Progenitor cell of endocrine pancreas (in vitro differentiated cells): Measurements from ENCODE around the gene EDNRB. TPM values are rescaled to one million over a fixed set of nuclear protein-coding genes. Genes with fewer than 3 reads are reported as not detected.

Experiments
- DNase-seq: peaks from one replicate; pipeline ENCODE4 v3.0.0; 2021; ENCODE audit warnings: low spot score; ENCODE audit not compliant: unreplicated experiment
- H3K27ac Mint-ChIP-seq: 2 replicates; pipeline ENCODE4 v1.8.0; 2021; ENCODE audit warnings: mild to moderate bottlenecking, moderate library complexity, mixed read lengths
- H3K27me3 Mint-ChIP-seq: 2 replicates; pipeline ENCODE4 v1.8.0; 2021; ENCODE audit warnings: mixed read lengths
- H3K36me3 Mint-ChIP-seq: 2 replicates; pipeline ENCODE4 v1.8.0; 2022; ENCODE audit warnings: mixed read lengths; ENCODE audit not compliant: insufficient read depth
- H3K4me1 Mint-ChIP-seq: 2 replicates; pipeline ENCODE4 v1.8.0; 2021; ENCODE audit warnings: low read depth, mixed read lengths
- H3K4me3 Mint-ChIP-seq: 2 replicates; pipeline ENCODE4 v1.8.0; 2021; ENCODE audit warnings: low read depth, mild to moderate bottlenecking, moderate library complexity, mixed read lengths
- H3K9me3 Mint-ChIP-seq: 2 replicates; pipeline ENCODE4 v1.8.0; 2021; ENCODE audit warnings: low read depth, mixed read lengths
- CTCF ChIP-seq: fragments of 200-600 bp; sonication (generic); IDR thresholded peaks from one replicate; pipeline ENCODE4 v1.5.0; 2021; ENCODE audit warnings: antibody characterized with exemption, mild to moderate bottlenecking; ENCODE audit not compliant: unreplicated experiment
- total RNA-seq: library from RNA; stranded (reverse); gene quantifications from 2 replicates; pipeline ENCODE4 v1.2.1, GENCODE V29; 2021

EDNRB gene
- total RNA-seq, 1 donor from 2014 or later, result 1.0 TPM

- Mint-ChIP-seq H3K36me3 (no peaks in the 10 kb centered on the region), H3K4me1 (peaks cover 8% of the 10 kb centered on the region), H3K9me3 (no peaks in the 10 kb centered on the region), H3K27me3 (peaks cover 20% of the 10 kb centered on the region), H3K27ac (no peak overlapping the region), H3K4me3 (no peak overlapping the region)
- TF ChIP-seq CTCF, result no peak
- DNase-seq, result no peak
These were observed 2.1 kb downstream of the EDNRB start for GRCh38 chr13:77916488-77916887.

DNA sequence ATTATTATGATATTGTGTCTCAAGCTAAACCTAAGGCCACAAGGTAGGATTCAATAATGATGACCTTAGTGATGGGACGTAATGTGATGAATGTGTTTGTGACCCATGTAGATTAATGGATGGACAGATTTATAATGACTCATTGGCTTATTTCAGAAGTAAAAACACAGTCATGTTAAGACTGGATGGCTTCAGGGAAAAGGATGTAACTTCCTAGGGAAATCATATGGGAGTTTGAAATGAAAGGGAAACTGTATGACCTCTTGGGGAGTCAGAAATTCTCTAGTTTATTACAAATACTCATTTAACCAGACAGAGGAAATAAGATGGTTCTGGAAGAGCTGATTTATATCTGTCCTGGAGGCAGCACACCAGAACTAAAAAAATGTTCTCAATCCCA is 2.9 kb downstream of the EDNRB start:
- H3K27ac Mint-ChIP-seq, result no peak overlapping the region
- no peaks in the 10 kb centered on the region for H3K36me3 Mint-ChIP-seq

DNA sequence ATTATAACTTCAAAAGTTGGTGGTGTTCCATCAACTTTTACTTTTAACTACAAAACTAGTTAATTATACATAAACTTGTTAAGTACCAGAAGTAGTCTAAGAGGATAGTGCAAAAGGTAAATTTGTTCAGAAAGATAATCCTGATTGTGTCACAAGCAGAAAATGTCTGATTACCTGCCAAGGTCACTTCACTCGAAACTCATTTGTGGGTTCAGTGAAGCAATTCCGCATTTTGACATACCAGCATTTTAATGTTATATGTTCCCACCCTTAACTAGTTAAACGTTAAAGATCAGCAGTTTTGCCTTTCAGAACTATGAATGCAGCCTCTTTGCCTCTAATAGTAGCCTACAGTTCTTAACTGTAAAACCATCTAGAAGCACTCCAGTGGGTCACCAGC is 5.6 kb downstream of the EDNRB start:
- H3K4me3 Mint-ChIP-seq, result no peak overlapping the region
- no peak overlapping the region for H3K27ac Mint-ChIP-seq
- DNase-seq, result no peak
- peaks cover 17% of the 10 kb centered on the region for H3K27me3 Mint-ChIP-seq
- no peak for TF ChIP-seq CTCF
- peaks cover 8% of the 10 kb centered on the region for H3K4me1 Mint-ChIP-seq
- H3K36me3 Mint-ChIP-seq, result no peaks in the 10 kb centered on the region
- H3K9me3 Mint-ChIP-seq, result no peaks in the 10 kb centered on the region

More for the DNA sequence above, 2.9 kb downstream of the EDNRB start:
- TF ChIP-seq CTCF, result no peak
- Mint-ChIP-seq H3K9me3 (no peaks in the 10 kb centered on the region), H3K4me1 (peaks cover 8% of the 10 kb centered on the region), H3K4me3 (no peak overlapping the region), H3K27me3 (peaks cover 17% of the 10 kb centered on the region)
- DNase-seq, result no peak

- Mint-ChIP-seq H3K27ac (no peak overlapping the region), H3K9me3 (no peaks in the 10 kb centered on the region), H3K27me3 (peaks cover 10% of the 10 kb centered on the region), H3K36me3 (no peaks in the 10 kb centered on the region), H3K4me3 (no peak overlapping the region), H3K4me1 (peaks cover 8% of the 10 kb centered on the region)
- no peak for DNase-seq
- no peak for TF ChIP-seq CTCF
These were observed 6.9 kb downstream of the EDNRB start for GRCh38 chr13:77911751-77912150.

GRCh38 chr13:77909827-77910226 is 8.8 kb downstream of the EDNRB start:
- no peak for DNase-seq
- H3K9me3 Mint-ChIP-seq, result no peaks in the 10 kb centered on the region
- H3K27ac Mint-ChIP-seq, result no peak overlapping the region
- peaks cover 8% of the 10 kb centered on the region for H3K4me1 Mint-ChIP-seq
- no peak overlapping the region for H3K4me3 Mint-ChIP-seq
- no peak for TF ChIP-seq CTCF
- H3K36me3 Mint-ChIP-seq, result no peaks in the 10 kb centered on the region
- no peaks in the 10 kb centered on the region for H3K27me3 Mint-ChIP-seq

DNA sequence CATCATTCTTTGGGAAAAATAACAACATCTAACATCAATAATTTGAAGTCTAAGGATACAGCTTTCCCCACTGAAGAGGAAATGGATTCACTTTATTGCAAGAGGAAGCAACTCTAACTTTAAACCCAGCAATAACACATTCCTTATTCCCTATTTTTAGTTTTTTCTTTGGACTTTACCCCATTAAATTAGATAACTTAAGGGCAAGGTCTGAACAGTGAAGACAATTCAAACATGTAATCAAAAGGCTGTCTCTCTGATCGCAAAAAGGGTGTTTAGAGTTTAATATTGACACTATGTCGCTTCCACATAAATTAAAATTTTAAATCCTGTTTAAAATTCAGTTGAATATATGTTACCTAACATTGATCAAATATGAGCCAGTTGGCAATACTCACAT is 10.1 kb downstream of the EDNRB start:
- no peaks in the 10 kb centered on the region for H3K9me3 Mint-ChIP-seq
- no peak for DNase-seq
- H3K27ac Mint-ChIP-seq, result no peak overlapping the region
- H3K27me3 Mint-ChIP-seq, result no peaks in the 10 kb centered on the region
- H3K4me1 Mint-ChIP-seq, result peaks cover 6% of the 10 kb centered on the region
- no peak for TF ChIP-seq CTCF
- H3K4me3 Mint-ChIP-seq, result no peak overlapping the region
- H3K36me3 Mint-ChIP-seq, result no peaks in the 10 kb centered on the region
